ENCODE results near the gene HTRA1. TPM values are rescaled to one million over a fixed set of nuclear protein-coding genes. Genes with fewer than 3 reads are reported as not detected.
A peak's percentile ranks its signal among the peaks of the same experiment; 100 is the strongest.

The HTRA1 gene
- total RNA-seq, 2 donors from 2014 or later, result 41.4 to 61.8 TPM

DNA sequence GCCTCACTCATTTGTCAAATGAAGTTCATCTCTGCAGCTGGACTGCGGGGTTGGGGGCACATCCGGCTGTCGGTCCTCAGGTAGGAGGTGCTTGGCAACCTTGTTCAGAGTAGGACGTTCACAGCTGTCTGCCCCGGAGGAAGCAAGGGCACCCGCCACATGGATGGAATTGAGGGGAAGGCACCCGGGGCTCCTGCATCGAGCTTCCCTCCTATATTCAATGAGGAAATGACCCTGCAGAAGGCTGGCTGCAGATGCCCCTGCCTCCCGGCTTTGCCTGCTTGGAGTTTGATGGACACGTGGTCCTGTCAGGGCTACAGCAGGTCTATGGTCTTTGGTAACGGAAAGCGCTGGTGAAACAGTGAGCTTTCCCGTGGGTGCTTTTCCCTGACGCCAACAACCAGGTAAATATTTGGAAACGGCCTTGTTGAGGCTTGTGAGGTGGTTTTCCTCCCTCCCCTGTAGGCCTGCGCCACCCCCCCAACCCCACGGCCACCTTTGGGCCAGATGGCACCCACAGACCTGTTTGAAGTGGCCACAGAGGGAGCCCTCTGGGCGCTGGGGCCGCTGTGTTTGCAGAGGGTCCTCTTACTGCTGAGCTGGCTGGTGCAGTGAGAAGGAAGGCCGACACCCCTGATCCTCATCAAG, 32.9 kb downstream of the HTRA1 start:
- H3K27ac ChIP-seq, result peak overlapping the region in 1 of 2 donors; percentile 58
- H3K4me1 ChIP-seq (replicated peaks), result no peaks in the 10 kb centered on the region
- no peak for DNase-seq (ENCODE audit: low spot score)
- WGBS, result 64% methylated on average over 20 of the region's 20 CpGs
- TF ChIP-seq POLR2A (IDR thresholded peaks at IDR 0.05) (no peak), POLR2AphosphoS5 (IDR thresholded peaks at IDR 0.05) (no peak)
- TF ChIP-seq, protein P1, sequence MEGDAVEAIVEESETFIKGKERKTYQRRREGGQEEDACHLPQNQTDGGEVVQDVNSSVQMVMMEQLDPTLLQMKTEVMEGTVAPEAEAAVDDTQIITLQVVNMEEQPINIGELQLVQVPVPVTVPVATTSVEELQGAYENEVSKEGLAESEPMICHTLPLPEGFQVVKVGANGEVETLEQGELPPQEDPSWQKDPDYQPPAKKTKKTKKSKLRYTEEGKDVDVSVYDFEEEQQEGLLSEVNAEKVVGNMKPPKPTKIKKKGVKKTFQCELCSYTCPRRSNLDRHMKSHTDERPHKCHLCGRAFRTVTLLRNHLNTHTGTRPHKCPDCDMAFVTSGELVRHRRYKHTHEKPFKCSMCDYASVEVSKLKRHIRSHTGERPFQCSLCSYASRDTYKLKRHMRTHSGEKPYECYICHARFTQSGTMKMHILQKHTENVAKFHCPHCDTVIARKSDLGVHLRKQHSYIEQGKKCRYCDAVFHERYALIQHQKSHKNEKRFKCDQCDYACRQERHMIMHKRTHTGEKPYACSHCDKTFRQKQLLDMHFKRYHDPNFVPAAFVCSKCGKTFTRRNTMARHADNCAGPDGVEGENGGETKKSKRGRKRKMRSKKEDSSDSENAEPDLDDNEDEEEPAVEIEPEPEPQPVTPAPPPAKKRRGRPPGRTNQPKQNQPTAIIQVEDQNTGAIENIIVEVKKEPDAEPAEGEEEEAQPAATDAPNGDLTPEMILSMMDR (IDR thresholded peaks at IDR 0.05), result no peak
- H3K4me3 ChIP-seq, result no peak overlapping the region
- no peaks in the 10 kb centered on the region for H3K36me3 ChIP-seq
- intact Hi-C loops (cut with DNase I), result loop anchor here (5.0 to 10.0 kb wide), 2 partner anchors 122 to 329 kb away; partner anchors contain the start of gene PLEKHA1
- no peaks in the 10 kb centered on the region for H3K27me3 ChIP-seq (replicated peaks; ENCODE audit: insufficient read depth)
- H3K9me3 ChIP-seq, result no peaks in the 10 kb centered on the region

DNA sequence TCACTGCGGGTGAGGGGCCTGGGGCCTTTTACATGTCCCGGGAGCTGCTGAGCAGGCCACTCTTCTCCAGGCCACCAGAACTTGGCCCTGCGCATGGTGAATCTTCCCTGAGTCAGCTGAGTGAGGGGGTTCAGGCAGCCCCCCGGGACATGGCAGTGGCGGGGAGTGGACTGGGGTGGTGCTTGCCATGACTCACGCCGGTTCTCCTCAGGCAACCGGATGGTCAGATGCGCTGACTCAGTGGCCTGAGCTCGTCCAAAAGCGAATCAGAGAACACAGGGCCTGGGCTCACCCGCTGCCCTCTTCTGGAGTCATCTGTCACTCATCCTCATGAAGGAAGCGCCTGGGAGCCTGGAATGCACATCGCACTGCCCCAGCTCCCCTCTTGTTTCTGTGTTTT, 33.5 kb downstream of the HTRA1 start:
- no peaks in the 10 kb centered on the region for H3K27me3 ChIP-seq (replicated peaks; ENCODE audit: insufficient read depth)
- TF ChIP-seq POLR2A (IDR thresholded peaks at IDR 0.05), result no peak
- intact Hi-C loops (cut with DNase I), result loop anchor here (5.0 to 10.0 kb wide), 3 partner anchors 33 to 330 kb away; partner anchors contain the start of genes HTRA1 and PLEKHA1
- no peaks in the 10 kb centered on the region for H3K36me3 ChIP-seq
- H3K4me1 ChIP-seq (replicated peaks), result no peaks in the 10 kb centered on the region
- H3K27ac ChIP-seq, result peak overlapping the region; percentile 5 to 58
- WGBS, result 80% methylated on average over 14 of the region's 14 CpGs
- H3K9me3 ChIP-seq, result no peaks in the 10 kb centered on the region
- no peak for DNase-seq (ENCODE audit: low spot score)
- no peak overlapping the region for H3K4me3 ChIP-seq

DNA sequence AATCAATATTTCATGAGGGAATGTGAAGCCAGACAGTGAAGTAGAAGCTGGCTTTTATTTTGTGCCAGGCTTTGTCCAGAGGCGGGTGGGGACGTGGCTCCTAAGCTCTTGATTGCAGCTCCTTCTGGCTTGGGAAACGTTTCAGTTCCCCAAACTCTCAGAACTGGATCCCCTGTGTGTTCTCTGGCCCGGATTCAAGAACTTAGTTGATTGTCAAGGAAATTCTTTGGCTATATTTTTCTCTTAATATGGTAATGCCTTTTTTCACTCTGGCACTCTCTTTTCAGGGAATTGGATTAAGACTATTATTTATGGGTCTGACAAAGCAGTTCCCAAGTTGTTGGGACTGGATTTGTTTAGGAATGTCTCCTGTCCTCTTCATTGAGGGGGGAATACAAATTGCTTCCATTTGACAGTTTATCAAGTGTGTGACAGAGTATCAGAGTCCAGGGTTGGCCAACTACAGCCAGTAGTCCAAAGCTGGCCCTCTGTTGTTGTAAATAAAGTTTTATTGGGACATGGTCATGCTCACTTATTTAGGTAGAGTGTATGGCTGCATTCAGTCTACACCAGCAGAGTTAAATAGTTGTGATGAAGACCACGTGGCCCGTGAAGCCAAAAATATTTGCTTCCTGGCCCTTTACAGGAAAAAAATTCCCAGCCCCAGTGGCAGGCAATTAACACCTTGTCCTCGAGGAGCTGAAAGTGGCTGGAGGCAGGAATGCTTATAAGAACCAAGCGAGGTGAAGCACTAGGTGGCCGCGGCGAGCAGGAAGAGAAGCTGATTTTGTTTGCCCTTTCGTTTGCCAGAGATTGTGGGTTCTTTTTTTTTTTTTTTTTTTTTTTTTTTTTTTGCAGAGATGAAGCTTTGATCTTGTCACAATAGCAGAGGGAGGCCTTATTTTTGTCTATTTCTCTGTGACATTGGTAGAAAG, 34.3 kb downstream of the HTRA1 start:
- peak overlapping the region; percentile 41 to 58 for H3K27ac ChIP-seq
- TF ChIP-seq POLR2A (IDR thresholded peaks at IDR 0.05), result no peak
- peak; percentile 38 for TF ChIP-seq POLR2AphosphoS5 (IDR thresholded peaks at IDR 0.05)
- no peak overlapping the region for H3K4me3 ChIP-seq
- no peaks in the 10 kb centered on the region for H3K9me3 ChIP-seq
- intact Hi-C loops (cut with DNase I), result loop anchor here (5.0 to 10.0 kb wide), 2 partner anchors 33 to 331 kb away; partner anchors contain the start of gene HTRA1
- H3K36me3 ChIP-seq, result no peaks in the 10 kb centered on the region
- WGBS, result 46% methylated on average over 12 of the region's 12 CpGs
- no peaks in the 10 kb centered on the region for H3K27me3 ChIP-seq (replicated peaks; ENCODE audit: insufficient read depth)
- H3K4me1 ChIP-seq (replicated peaks), result no peaks in the 10 kb centered on the region
- DNase-seq (ENCODE audit: low spot score), result peak; percentile 59

DNA sequence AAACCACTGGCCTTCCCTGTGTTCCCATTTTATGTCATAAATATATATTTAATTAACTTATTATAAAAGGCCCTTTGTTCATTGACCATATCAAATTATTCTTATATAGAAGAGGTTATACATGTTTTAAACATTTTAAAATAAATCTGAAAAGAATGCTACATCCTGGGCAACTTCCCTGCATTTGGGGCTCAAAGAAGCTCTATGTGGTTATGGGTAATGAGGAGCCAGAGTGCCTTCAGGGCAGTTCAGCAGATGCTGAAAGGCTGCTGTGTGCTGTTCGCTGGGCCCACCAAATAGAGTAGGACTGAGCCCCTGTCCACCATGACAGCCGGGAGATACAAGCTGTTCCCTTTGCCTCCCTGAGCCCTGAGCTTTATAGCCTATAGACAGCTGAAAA, 35.9 kb downstream of the HTRA1 start:
- Histone ChIP-seq H3K27me3 (replicated peaks; ENCODE audit: insufficient read depth) (no peaks in the 10 kb centered on the region), H3K4me3 (no peak overlapping the region), H3K9me3 (no peaks in the 10 kb centered on the region), H3K27ac (no peak overlapping the region), H3K4me1 (replicated peaks) (no peaks in the 10 kb centered on the region), H3K36me3 (no peaks in the 10 kb centered on the region)
- DNase-seq (ENCODE audit: low spot score), result no peak
- no peak for TF ChIP-seq POLR2A (IDR thresholded peaks at IDR 0.05)
- TF ChIP-seq POLR2AphosphoS5 (IDR thresholded peaks at IDR 0.05), result no peak
- TF ChIP-seq, protein P1 (IDR thresholded peaks at IDR 0.05), result no peak
- 100% methylated on average over 2 of the region's 2 CpGs for WGBS
- intact Hi-C loops (cut with DNase I), result loop anchor here (5.0 to 10.0 kb wide), 2 partner anchors 35 to 332 kb away; partner anchors contain the start of gene HTRA1

DNA sequence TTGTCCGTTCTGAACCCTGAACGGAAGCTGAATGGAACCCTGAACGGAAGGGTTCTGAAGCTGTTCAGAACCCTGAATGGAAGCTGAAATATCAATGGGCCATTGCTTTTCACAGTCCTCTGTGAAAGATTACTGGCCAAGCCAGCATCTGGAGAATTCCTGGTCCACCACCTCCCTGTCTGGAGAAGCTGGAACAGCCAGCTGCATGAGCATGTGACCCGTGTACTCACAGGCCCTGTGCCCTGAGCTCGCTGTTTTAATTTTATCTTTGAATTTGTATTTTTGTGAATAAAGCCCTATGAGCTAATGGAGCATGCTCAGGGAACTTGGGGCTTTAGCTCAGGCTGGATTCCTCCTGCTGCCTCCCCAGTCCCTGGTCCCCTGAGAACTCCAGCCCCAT, 37.2 kb downstream of the HTRA1 start:
- no peak for TF ChIP-seq POLR2A (IDR thresholded peaks at IDR 0.05)
- no peak for TF ChIP-seq POLR2AphosphoS5 (IDR thresholded peaks at IDR 0.05)
- TF ChIP-seq, protein P1 (IDR thresholded peaks at IDR 0.05), result no peak
- 81% methylated on average over 5 of the region's 5 CpGs for WGBS
- Histone ChIP-seq H3K9me3 (no peaks in the 10 kb centered on the region), H3K27me3 (replicated peaks; ENCODE audit: insufficient read depth) (no peaks in the 10 kb centered on the region), H3K4me3 (no peak overlapping the region), H3K36me3 (no peaks in the 10 kb centered on the region), H3K27ac (no peak overlapping the region), H3K4me1 (replicated peaks) (no peaks in the 10 kb centered on the region)
- DNase-seq (ENCODE audit: low spot score), result no peak
- intact Hi-C loops (cut with DNase I), result loop anchor here (5.0 to 10.0 kb wide), 2 partner anchors 36 to 334 kb away; partner anchors contain the start of gene HTRA1
